IPS DF 6.9 (cell line): ENCODE results near the gene RABGAP1L.
"Not testable (repeated sequence)": the region's sequence is repeated elsewhere in the genome, so short reads cannot be mapped to it uniquely, and the experiment has no call there.

ENCODE experiments used
- DNase-seq: peaks from one replicate; pipeline ENCODE4 v3.0.0-alpha.2; 2013; ENCODE audit warnings: low read depth, low spot score
- H3K27ac ChIP-seq: one replicate; pipeline ENCODE4 v1.5.1; 2013; ENCODE audit warnings: low read length, control low read depth
- H3K27me3 ChIP-seq: 2 replicates; pipeline ENCODE4 v1.6.1; 2013; ENCODE audit warnings: mild to moderate bottlenecking, low read length; ENCODE audit not compliant: control insufficient read depth, insufficient read depth
- H3K36me3 ChIP-seq: 2 replicates; pipeline ENCODE4 v1.6.1; 2013; ENCODE audit warnings: low read length; ENCODE audit not compliant: control insufficient read depth, insufficient read depth
- H3K4me1 ChIP-seq: 2 replicates; pipeline ENCODE4 v1.6.1; 2013; ENCODE audit warnings: low read length; ENCODE audit not compliant: control insufficient read depth, insufficient read depth
- H3K4me3 ChIP-seq: 2 replicates; pipeline ENCODE4 v1.5.1; 2013; ENCODE audit warnings: mild to moderate bottlenecking, low read length
- H3K9me3 ChIP-seq: 2 replicates; pipeline ENCODE4 v1.6.1; 2013; ENCODE audit warnings: low read length, inconsistent platforms; ENCODE audit not compliant: control insufficient read depth, insufficient read depth
- WGBS: extraction: QIAGEN DNeasy Blood & Tissue Kit; methylation state at CpG from one replicate; pipeline ENCODE4 v1.1.7; 2013; ENCODE audit warnings: mixed read lengths, missing lambda C conversion rate; ENCODE audit not compliant: insufficient read length, insufficient coverage; 5-methylcytosine and 5-hydroxymethylcytosine counted together

RABGAP1L gene

GRCh38 chr1:174693085-174693484 is 533.8 kb downstream of the RABGAP1L start:
- H3K9me3 ChIP-seq = no peaks in the 10 kb centered on the region
- no peaks in the 10 kb centered on the region for H3K4me1 ChIP-seq
- H3K4me3 ChIP-seq = no peak overlapping the region
- no CpG with 5 or more reads among the region's 3 CpGs for WGBS
- H3K27me3 ChIP-seq = no peaks in the 10 kb centered on the region
- H3K27ac ChIP-seq = no peak overlapping the region
- DNase-seq = no peak
- no peaks in the 10 kb centered on the region for H3K36me3 ChIP-seq

GRCh38 chr1:174693539-174693938 is 534.2 kb downstream of the RABGAP1L start:
- H3K27ac ChIP-seq, DNase-seq, H3K4me1 ChIP-seq, H3K36me3 ChIP-seq, H3K4me3 ChIP-seq, H3K9me3 ChIP-seq, H3K27me3 ChIP-seq: not testable (repeated sequence)

GRCh38 chr1:174696026-174696821 is 536.9 kb downstream of the RABGAP1L start:
- Histone ChIP-seq H3K4me1 (no peaks in the 10 kb centered on the region), H3K27me3 (no peaks in the 10 kb centered on the region), H3K36me3 (no peaks in the 10 kb centered on the region), H3K27ac (no peak overlapping the region), H3K9me3 (no peaks in the 10 kb centered on the region), H3K4me3 (no peak overlapping the region)
- no CpG with 5 or more reads among the region's 5 CpGs for WGBS
- DNase-seq = no peak

- H3K4me3 ChIP-seq = no peak overlapping the region
- no peaks in the 10 kb centered on the region for H3K9me3 ChIP-seq
- no peaks in the 10 kb centered on the region for H3K4me1 ChIP-seq
- no peaks in the 10 kb centered on the region for H3K27me3 ChIP-seq
- 100% methylated on average over 1 of the region's 3 CpGs for WGBS
- no peaks in the 10 kb centered on the region for H3K36me3 ChIP-seq
- no peak for DNase-seq
- no peak overlapping the region for H3K27ac ChIP-seq
Measured at GRCh38 chr1:174700314-174700713, 541.0 kb downstream of the RABGAP1L start.

GRCh38 chr1:174700775-174701174 is 541.5 kb downstream of the RABGAP1L start:
- Histone ChIP-seq H3K4me1 (no peaks in the 10 kb centered on the region), H3K4me3 (no peak overlapping the region), H3K36me3 (no peaks in the 10 kb centered on the region), H3K27ac (no peak overlapping the region), H3K27me3 (no peaks in the 10 kb centered on the region), H3K9me3 (no peaks in the 10 kb centered on the region)
- WGBS = no CpG with 5 or more reads among the region's 3 CpGs
- DNase-seq = no peak

GRCh38 chr1:174701565-174701964 is 542.2 kb downstream of the RABGAP1L start:
- Histone ChIP-seq H3K4me1 (no peaks in the 10 kb centered on the region), H3K9me3 (no peaks in the 10 kb centered on the region), H3K36me3 (no peaks in the 10 kb centered on the region), H3K27ac (no peak overlapping the region), H3K27me3 (no peaks in the 10 kb centered on the region), H3K4me3 (no peak overlapping the region)
- WGBS = no CpG with 5 or more reads among the region's 2 CpGs
- no peak for DNase-seq

GRCh38 chr1:174702011-174702410 is 542.7 kb downstream of the RABGAP1L start:
- Histone ChIP-seq H3K36me3 (no peaks in the 10 kb centered on the region), H3K9me3 (no peaks in the 10 kb centered on the region), H3K27me3 (no peaks in the 10 kb centered on the region), H3K4me1 (no peaks in the 10 kb centered on the region), H3K4me3 (no peak overlapping the region), H3K27ac (no peak overlapping the region)
- DNase-seq = no peak
- WGBS = no CpG with 5 or more reads among the region's 2 CpGs

GRCh38 chr1:174703309-174703708 is 544.0 kb downstream of the RABGAP1L start:
- H3K27ac ChIP-seq = no peak overlapping the region
- no peaks in the 10 kb centered on the region for H3K36me3 ChIP-seq
- DNase-seq = no peak
- whole genome bisulfite sequencing = no CpG with 5 or more reads among the region's 3 CpGs
- no peaks in the 10 kb centered on the region for H3K27me3 ChIP-seq
- no peaks in the 10 kb centered on the region for H3K9me3 ChIP-seq
- no peak overlapping the region for H3K4me3 ChIP-seq
- H3K4me1 ChIP-seq = no peaks in the 10 kb centered on the region

- WGBS = no CpG with 5 or more reads among the region's 1 CpG
- no peaks in the 10 kb centered on the region for H3K4me1 ChIP-seq
- no peaks in the 10 kb centered on the region for H3K36me3 ChIP-seq
- DNase-seq = no peak
- H3K27me3 ChIP-seq = no peaks in the 10 kb centered on the region
- H3K4me3 ChIP-seq = no peak overlapping the region
- H3K9me3 ChIP-seq = no peaks in the 10 kb centered on the region
- H3K27ac ChIP-seq = no peak overlapping the region
Measured at GRCh38 chr1:174704300-174704699, 545.0 kb downstream of the RABGAP1L start.

GRCh38 chr1:174710868-174711845 is 551.8 kb downstream of the RABGAP1L start:
- no CpG with 5 or more reads among the region's 50 CpGs for WGBS
- Histone ChIP-seq H3K36me3 (no peaks in the 10 kb centered on the region), H3K4me1 (no peaks in the 10 kb centered on the region), H3K27ac (no peak overlapping the region), H3K9me3 (no peaks in the 10 kb centered on the region), H3K4me3 (no peak overlapping the region), H3K27me3 (no peaks in the 10 kb centered on the region)
- DNase-seq = no peak
